Astrocyte of the cerebellum (primary cell): Measurements from ENCODE around the gene NDRG3.
A peak's percentile ranks its signal among the peaks of the same experiment; 100 is the strongest.

Experiments used
- DNase-seq: peaks from one replicate; pipeline ENCODE4 v3.0.0-alpha.2; 2011; ENCODE audit warnings: low read depth
- H3K4me3 ChIP-seq: 2 replicates; pipeline ENCODE4 v1.5.1; 2011; ENCODE audit warnings: mild to moderate bottlenecking, low read depth, low read length, moderate library complexity
- CTCF ChIP-seq: IDR thresholded peaks from 2 replicates; pipeline ENCODE4 v1.5.1; 2012; ENCODE audit warnings: low read length, low read depth, moderate library complexity, mild to moderate bottlenecking; ENCODE audit errors: missing control alignments
- in situ Hi-C: cut with HindIII; loops from 2 replicates; pipeline ENCODE4 v1.10.0; 2017; ENCODE audit warnings: low sequenced_read_pairs

Gene NDRG3

GRCh38 chr20:36768768-36769430 lies 23.0 kb upstream of the NDRG3 start:
- H3K4me3 ChIP-seq, result no peak overlapping the region
- no peak for TF ChIP-seq CTCF
- no peak for DNase-seq
- in situ Hi-C loops, result loop anchor here (25.0 kb wide), 2 partner anchors 207 to 282 kb away; partner anchors contain the start of gene TGIF2

- TF ChIP-seq CTCF, result no peak
- no peak overlapping the region for H3K4me3 ChIP-seq
- in situ Hi-C loops, result loop anchor here (25.0 kb wide), 2 partner anchors 199 to 274 kb away; partner anchors contain the start of gene TGIF2
- no peak for DNase-seq
Measured at GRCh38 chr20:36761125-36761524, 15.2 kb upstream of the NDRG3 start.

- TF ChIP-seq CTCF, result no peak
- DNase-seq, result no peak
- in situ Hi-C loops, result loop anchor here (25.0 kb wide), 2 partner anchors 198 to 273 kb away; partner anchors contain the start of gene TGIF2
- no peak overlapping the region for H3K4me3 ChIP-seq
Measured at GRCh38 chr20:36760647-36761046, 14.8 kb upstream of the NDRG3 start.

- no peak for DNase-seq
- H3K4me3 ChIP-seq, result no peak overlapping the region
- TF ChIP-seq CTCF, result no peak
- in situ Hi-C loops, result loop anchor here (25.0 kb wide), 2 partner anchors 196 to 271 kb away; partner anchors contain the start of gene TGIF2
Measured at GRCh38 chr20:36758276-36758675, 12.4 kb upstream of the NDRG3 start.

- no peak for TF ChIP-seq CTCF
- in situ Hi-C loops, result loop anchor here (25.0 kb wide), 2 partner anchors 194 to 269 kb away; partner anchors contain the start of gene TGIF2
- no peak overlapping the region for H3K4me3 ChIP-seq
- DNase-seq, result no peak
Measured at GRCh38 chr20:36756496-36756895, 10.6 kb upstream of the NDRG3 start.

GRCh38 chr20:36754656-36755222 lies 8.8 kb upstream of the NDRG3 start:
- TF ChIP-seq CTCF, result peak; percentile 91
- DNase-seq, result peak; percentile 59
- in situ Hi-C loops, result loop anchor here (25.0 kb wide), 2 partner anchors 192 to 267 kb away; partner anchors contain the start of gene TGIF2
- no peak overlapping the region for H3K4me3 ChIP-seq
